Heart left ventricle (tissue), 13 donors: ENCODE results near the gene GPX1.

ENCODE experiments used
- POLR2A ChIP-seq, 2 donors: fragments of 450-650 bp; IDR thresholded peaks; one replicate each; pipeline ENCODE4 v1.6.1; 2017; ENCODE audit warnings: antibody characterized with exemption in 2 of 2, mild to moderate bottlenecking in 2 of 2, moderate library complexity in 2 of 2
- TF ChIP-seq, protein P1 (sequence below), 12 donors: fragments of 200-600 bp; sonication (generic) in 4 of 12; IDR thresholded peaks; one replicate each; pipeline versions ENCODE4 v1.5.0 to v1.8.0; 2018 to 2022; ENCODE audit warnings: antibody characterized with exemption in 12 of 12, mild to moderate bottlenecking in 5 of 12
- donor health status: ischemic (EF 13 %, LVEDD 7.1; RV severe dilation, severe dysfunction).
- donor health status: DM: no; HTN: yes; CAD: no.
- donor health status: DM: no; HTN: no; CAD: no.
- donor health status: ischemic (EF 25% LVEDD 6.9; RV normal size, moderate dysfunction).
- donor health status: ischemic (EF 25% LVEDD 5.7; RV mildly dilated, moderate dysfunction).
- donor health status: ischemic (EF 35%, LVEDD 5.7; RV mildly dilated, moderate dysfunction).
- donor health status: nonischemic (EF 11% LVEDD 7.7; RV severe dilation, severe dysfunction).
- donor health status: DM: yes; HTN: yes; CAD: no.
- donor health status: PGD.
- donor health status: ischemic (EF 29% LVEDD 5.4; RV normal size, mild dysfunction).
- donor health status: nonischemic (EF 23%, LVEDD 6.1; RV moderate dilation, normal function).

DNA sequence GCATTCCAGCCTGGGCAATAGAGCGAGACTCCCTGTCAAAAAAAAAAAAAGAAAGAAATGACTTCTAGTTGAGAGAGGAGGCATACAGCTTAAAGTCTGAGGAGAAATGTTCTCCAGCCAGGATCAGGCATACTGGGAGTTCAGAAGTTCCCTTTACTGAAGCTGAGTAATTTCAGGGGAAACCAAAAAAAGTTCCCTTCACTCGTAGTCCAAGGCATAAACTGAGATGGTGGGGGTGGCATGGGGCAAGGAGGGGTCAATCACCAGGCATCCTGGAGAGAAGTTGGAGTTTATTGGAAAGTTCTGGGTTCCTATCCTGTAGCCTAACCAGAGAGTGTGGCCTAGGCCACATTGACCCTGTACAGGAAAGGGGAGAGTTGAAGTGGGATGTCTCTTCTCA, 5.9 kb downstream of the GPX1 start:
- TF ChIP-seq, protein P1, sequence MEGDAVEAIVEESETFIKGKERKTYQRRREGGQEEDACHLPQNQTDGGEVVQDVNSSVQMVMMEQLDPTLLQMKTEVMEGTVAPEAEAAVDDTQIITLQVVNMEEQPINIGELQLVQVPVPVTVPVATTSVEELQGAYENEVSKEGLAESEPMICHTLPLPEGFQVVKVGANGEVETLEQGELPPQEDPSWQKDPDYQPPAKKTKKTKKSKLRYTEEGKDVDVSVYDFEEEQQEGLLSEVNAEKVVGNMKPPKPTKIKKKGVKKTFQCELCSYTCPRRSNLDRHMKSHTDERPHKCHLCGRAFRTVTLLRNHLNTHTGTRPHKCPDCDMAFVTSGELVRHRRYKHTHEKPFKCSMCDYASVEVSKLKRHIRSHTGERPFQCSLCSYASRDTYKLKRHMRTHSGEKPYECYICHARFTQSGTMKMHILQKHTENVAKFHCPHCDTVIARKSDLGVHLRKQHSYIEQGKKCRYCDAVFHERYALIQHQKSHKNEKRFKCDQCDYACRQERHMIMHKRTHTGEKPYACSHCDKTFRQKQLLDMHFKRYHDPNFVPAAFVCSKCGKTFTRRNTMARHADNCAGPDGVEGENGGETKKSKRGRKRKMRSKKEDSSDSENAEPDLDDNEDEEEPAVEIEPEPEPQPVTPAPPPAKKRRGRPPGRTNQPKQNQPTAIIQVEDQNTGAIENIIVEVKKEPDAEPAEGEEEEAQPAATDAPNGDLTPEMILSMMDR (IDR thresholded peaks at IDR 0.05): no peak
- TF ChIP-seq POLR2A (IDR thresholded peaks at IDR 0.05): no peak
